Lung (tissue), 12 donors: ENCODE measurements around the gene SLC22A5. TPM values are rescaled to one million over a fixed set of nuclear protein-coding genes. Genes with fewer than 3 reads are reported as not detected.

Experiments
- ATAC-seq: fragments of 200-7000 bp; cut with Tn5 transposase; one replicate; pipeline ENCODE4 v1.9.1; 2020; ENCODE audit warnings: moderate number of reproducible peaks; ENCODE audit not compliant: insufficient read depth, low FRiP score
- DNase-seq, 3 donors: peaks; one replicate each; pipeline ENCODE4 v3.0.0-alpha.2; 2013 to 2017
- H3K27ac ChIP-seq, 2 donors: one replicate each; pipeline ENCODE4 v1.5.1; 2013; ENCODE audit warnings: mild to moderate bottlenecking in 2 of 2, moderate library complexity in 2 of 2, control low read depth in 1 of 2, inconsistent platforms in 1 of 2, low read depth in 1 of 2, low read length in 1 of 2
- H3K27me3 ChIP-seq, 3 donors: one replicate each; pipeline ENCODE4 v1.5.1; 2013; ENCODE audit warnings: low read length in 2 of 3; ENCODE audit not compliant: control insufficient read depth in 3 of 3, insufficient read depth in 3 of 3
- H3K36me3 ChIP-seq, 4 donors: one replicate each; pipeline ENCODE4 v1.5.1; 2013; ENCODE audit warnings: low read length in 4 of 4, mild to moderate bottlenecking in 1 of 4, moderate library complexity in 1 of 4; ENCODE audit not compliant: control insufficient read depth in 4 of 4, insufficient read depth in 4 of 4
- H3K4me1 ChIP-seq, 5 donors: one replicate each; pipeline ENCODE4 v1.5.1; 2013; ENCODE audit warnings: low read length in 5 of 5, mild to moderate bottlenecking in 2 of 5, moderate library complexity in 1 of 5; ENCODE audit not compliant: control insufficient read depth in 5 of 5, insufficient read depth in 5 of 5
- H3K4me3 ChIP-seq: one replicate; pipeline ENCODE4 v1.5.1; 2013; ENCODE audit warnings: mild to moderate bottlenecking, control low read depth, moderate library complexity
- H3K9ac ChIP-seq, 2 donors: one replicate each; pipeline ENCODE4 v1.5.1; 2013; ENCODE audit warnings: low read length in 2 of 2, control low read depth in 1 of 2; ENCODE audit not compliant: insufficient read depth in 1 of 2
- H3K9me3 ChIP-seq, 4 donors: one replicate each; pipeline ENCODE4 v1.5.1; 2013; ENCODE audit warnings: low read length in 3 of 4, mild to moderate bottlenecking in 1 of 4, moderate library complexity in 1 of 4; ENCODE audit not compliant: control insufficient read depth in 4 of 4, insufficient read depth in 3 of 4
- CTCF ChIP-seq: IDR thresholded peaks from 2 replicates; pipeline ENCODE4 v1.5.1; 2012; ENCODE audit warnings: mild to moderate bottlenecking; ENCODE audit errors: control extremely low read depth, extremely low read depth
- WGBS, 2 donors: extraction: QIAGEN DNeasy Blood & Tissue Kit; methylation state at CpG; one replicate each; pipeline ENCODE4 v1.1.7; 2013; 5-methylcytosine and 5-hydroxymethylcytosine counted together
- polyA plus RNA-seq, 2 donors: library from polyadenylated mRNA; stranded (reverse); fragments of 200-250 nt; gene quantifications; one replicate each; pipeline ENCODE4 v1.2.1, GENCODE V29; 2013
- total RNA-seq, 2 donors: library from RNA; depleted of rRNA in 1 of 2; stranded (reverse); fragments of >200 nt in 1 of 2; gene quantifications; one replicate each; pipeline ENCODE4 v1.2.1, GENCODE V29; 2014 to 2021
- donor health status: control.
- donor health status: control.
- donor health status: Bipolar disorder and iron deficiency.
- donor health status: healthy.
- donor health status: DM: yes; HTN: yes; CAD: no.

The SLC22A5 gene
- total and polyA plus RNA-seq, 4 donors, result 4.6 to 12.7 (median 7.9) TPM

GRCh38 chr5:132391870-132392269 lies 22.4 kb downstream of the SLC22A5 start:
- no peak for ATAC-seq
- H3K27ac ChIP-seq, result no peak overlapping the region
- DNase-seq, result no peak
- H3K36me3 ChIP-seq, result peaks cover 8 to 27% (median 15%) of the 10 kb centered on the region in 4 donors
- H3K4me3 ChIP-seq, result no peak overlapping the region
- H3K4me1 ChIP-seq, result peaks cover 6 to 17% (median 9%) of the 10 kb centered on the region in 5 donors
- no peaks in the 10 kb centered on the region for H3K27me3 ChIP-seq
- H3K9ac ChIP-seq, result no peak overlapping the region
- no peak for TF ChIP-seq CTCF
- no peaks in the 10 kb centered on the region for H3K9me3 ChIP-seq

- 86 to 88% methylated on average over 8 of the region's 8 CpGs for WGBS, 2 donors
- DNase-seq (no peak), ATAC-seq (no peak)
- Histone ChIP-seq H3K27me3 (no peaks in the 10 kb centered on the region), H3K27ac (no peak overlapping the region), H3K9ac (no peak overlapping the region), H3K4me3 (no peak overlapping the region), H3K36me3 (peaks cover 7 to 27% (median 15%) of the 10 kb centered on the region in 4 donors), H3K9me3 (no peaks in the 10 kb centered on the region), H3K4me1 (peaks cover 6 to 15% (median 9%) of the 10 kb centered on the region in 5 donors)
- TF ChIP-seq CTCF, result no peak
Observed at GRCh38 chr5:132392411-132392810, 22.9 kb downstream of the SLC22A5 start.

- Histone ChIP-seq H3K4me1 (peaks cover 4 to 12% (median 6%) of the 10 kb centered on the region in 5 donors), H3K4me3 (no peak overlapping the region), H3K27me3 (no peaks in the 10 kb centered on the region), H3K36me3 (peaks cover 7 to 27% (median 15%) of the 10 kb centered on the region in 4 donors), H3K27ac (no peak overlapping the region), H3K9ac (no peak overlapping the region), H3K9me3 (no peaks in the 10 kb centered on the region)
- 94 to 97% methylated on average over 6 of the region's 6 CpGs for WGBS, 2 donors
- no peak for ATAC-seq
- TF ChIP-seq CTCF, result no peak
- no peak for DNase-seq
Observed at GRCh38 chr5:132392978-132393825, 23.7 kb downstream of the SLC22A5 start.
